Measurements from ENCODE around the gene DSE.
"Not testable (repeated sequence)": the region's sequence is repeated elsewhere in the genome, so short reads cannot be mapped to it uniquely, and the experiment has no call there.

DNA sequence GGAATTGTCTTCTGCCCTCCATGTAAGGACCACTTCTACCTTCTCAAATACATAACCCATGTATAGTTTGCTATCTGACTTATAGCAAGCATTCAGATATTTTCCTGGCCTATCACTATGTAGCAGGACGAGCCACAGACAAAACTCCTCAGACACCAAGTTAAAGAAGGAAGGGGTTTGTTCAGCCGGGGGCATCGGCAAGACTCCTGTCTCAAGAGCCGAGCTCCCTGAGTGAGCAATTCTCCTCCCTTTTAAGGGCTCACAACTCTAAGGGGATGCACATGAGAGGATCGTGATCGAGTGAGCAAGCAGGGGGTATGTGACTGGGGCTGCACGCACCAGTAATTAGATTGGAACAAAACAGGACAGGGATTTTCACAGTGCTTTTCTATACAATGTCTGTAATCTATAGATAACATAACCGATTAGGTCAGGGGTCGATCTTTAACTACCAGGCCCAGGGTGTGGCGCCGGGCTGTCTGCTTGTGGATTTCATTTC, 45.1 kb upstream of the DSE start:
- not testable (repeated sequence) for TF ChIP-seq CTCF (IDR thresholded peaks at IDR 0.05; ENCODE audit: insufficient read depth, low read length, poor library complexity, severe bottlenecking); EZH2phosphoT487 (conservative IDR thresholded peaks at IDR 0.05; ENCODE audit: low read length)
